GM12878 (cell line): ENCODE results near the gene TIMM21. TPM values are rescaled to one million over a fixed set of nuclear protein-coding genes. Genes with fewer than 3 reads are reported as not detected.

Experiments used
- ATF3 ChIP-seq: IDR thresholded peaks from 2 replicates; pipeline ENCODE4 v1.6.1; 2011; ENCODE audit warnings: low read depth, mild to moderate bottlenecking, low read length, moderate library complexity, borderline replicate concordance; ENCODE audit errors: extremely low read depth
- CBFB ChIP-seq: IDR thresholded peaks from 2 replicates; pipeline ENCODE4 v1.6.1; 2016; ENCODE audit warnings: antibody characterized with exemption, low read depth
- CEBPZ ChIP-seq: fragments of 150-350 bp; IDR thresholded peaks from 2 replicates; pipeline ENCODE4 v1.6.1; 2016; ENCODE audit warnings: low read depth, low read length
- RB1 ChIP-seq: fragments of 450-650 bp; formaldehyde crosslinking; IDR thresholded peaks from 2 replicates; pipeline ENCODE4 v1.6.1; 2017; ENCODE audit warnings: mild to moderate bottlenecking, borderline replicate concordance
- SMC3 ChIP-seq: IDR thresholded peaks from 2 replicates; pipeline ENCODE4 v1.6.1; 2011; ENCODE audit warnings: low read length, improper control_type of control experiment, borderline replicate concordance
- TCF7 ChIP-seq: IDR thresholded peaks from 2 replicates; pipeline ENCODE4 v1.6.1; 2014; ENCODE audit warnings: antibody characterized with exemption, borderline replicate concordance
- ZBTB11 ChIP-seq: fragments of 450-650 bp; formaldehyde crosslinking; IDR thresholded peaks from 2 replicates; pipeline ENCODE4 v1.5.0; 2022; ENCODE audit warnings: mild to moderate bottlenecking, missing genetic modification characterization
- ZNF207 ChIP-seq: fragments of 450-650 bp; IDR thresholded peaks from 2 replicates; pipeline ENCODE4 v1.6.1; 2014; ENCODE audit warnings: antibody characterized with exemption, mild to moderate bottlenecking, borderline replicate concordance
- polyA plus RNA-seq, 11 experiments: library from polyadenylated mRNA; depleted of rRNA in 4 of 11; unstranded in 6 of 11; stranded (reverse) in 5 of 11; fragments of >200 nt; fragmentation: Nextera tagmentation in 4 of 11; fragmentation: Illumina TruSeq in 1 of 11; extraction: Ambion mirVana in 4 of 11; extraction: Trizol in 1 of 11; gene quantifications; 1 replicate in 1 of 11; 2 replicates in 10 of 11; pipeline versions ENCODE4 v1.2.1 to v1.2.3, GENCODE V29; 2011 to 2016; ENCODE audit warnings: inconsistent platforms in 2 of 11, missing spikeins in 2 of 11, low read depth in 1 of 11
- total RNA-seq, 4 experiments: library from RNA; depleted of rRNA in 3 of 4; stranded (reverse); fragments of >200 nt in 3 of 4; fragmentation: Illumina TruSeq in 1 of 4; extraction: Trizol in 1 of 4; gene quantifications; 2 replicates each; pipeline versions ENCODE4 v1.2.1 to v1.2.3, GENCODE V29; 2013 to 2021

TIMM21 gene
- total and polyA plus RNA-seq, 10 of the 15 experiments (the other 5 are each of a cell fraction or from before 2014, with no cell fraction given): 39.5 to 203 (median 83.4) TPM

GRCh38 chr18:74200780-74201179 is 52.5 kb downstream of the TIMM21 start (continued):
- no peak for TF ChIP-seq ZBTB11 (CRISPR knock-in tag)
- TF ChIP-seq ZNF207: no peak
- TF ChIP-seq RB1: no peak
- no peak for TF ChIP-seq CEBPZ
- TF ChIP-seq SMC3: no peak
- TF ChIP-seq ATF3: no peak
- TF ChIP-seq TCF7: no peak
- TF ChIP-seq CBFB: no peak
- TF ChIP-seq, all 136 proteins: peak for 0
